Measurements from ENCODE around the gene ATP8B4. TPM values are rescaled to one million over a fixed set of nuclear protein-coding genes. Genes with fewer than 3 reads are reported as not detected.

The ATP8B4 gene
- total RNA-seq, 6 experiments from 2014 or later = 4.5 to 10.1 (median 6.7) TPM

DNA sequence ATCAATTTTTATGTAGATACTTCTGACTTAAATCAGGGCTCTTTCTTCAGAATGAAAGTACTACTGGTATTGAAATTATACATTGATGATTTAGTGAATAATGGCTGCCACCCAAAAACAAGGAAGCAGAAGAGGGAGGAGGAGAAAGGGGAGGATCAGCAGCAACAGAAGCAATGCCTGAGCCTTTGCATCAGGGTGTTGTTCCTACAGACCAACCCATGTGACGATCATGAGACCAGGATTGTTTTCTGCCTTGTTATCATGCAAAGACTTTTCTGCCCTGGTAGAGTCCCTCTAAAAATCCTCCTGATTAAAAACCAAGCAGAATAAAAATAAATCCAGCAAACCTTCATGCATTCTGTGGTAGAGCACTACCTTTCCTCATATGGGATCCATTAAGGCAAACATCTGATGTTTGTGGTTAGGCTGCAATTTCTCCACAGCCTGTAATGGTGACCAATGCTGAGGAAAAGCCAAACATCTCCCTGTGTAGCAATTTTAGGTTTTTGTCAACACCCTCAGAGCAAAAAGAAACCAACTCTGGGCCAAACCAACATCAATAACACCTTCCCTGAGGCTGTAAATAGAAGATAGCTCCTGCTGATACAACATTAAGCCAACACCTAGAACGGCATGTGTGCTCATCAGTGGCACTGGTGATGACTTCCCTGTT, 191.7 kb downstream of the ATP8B4 start:
- no peak for ATAC-seq
- Histone ChIP-seq H3K27me3 (no peaks in the 10 kb centered on the region), H3K27ac (no peak overlapping the region), H3K4me3 (no peak overlapping the region), H3K36me3 (peaks cover 0 to 5% (median 0%) of the 10 kb centered on the region in 4 donors), H3K4me1 (no peaks in the 10 kb centered on the region), H3K9me3 (no peaks in the 10 kb centered on the region)
- 77% methylated on average over 2 of the region's 2 CpGs for WGBS (ENCODE audit: insufficient coverage, low coverage, low lambda C conversion rate, missing lambda C conversion rate)
- intact Hi-C loops (cut with DNase I) = no loop called here
- DNase-seq = no peak
- no peak for TF ChIP-seq POLR2A (IDR thresholded peaks at IDR 0.05)
- TF ChIP-seq, protein P1, sequence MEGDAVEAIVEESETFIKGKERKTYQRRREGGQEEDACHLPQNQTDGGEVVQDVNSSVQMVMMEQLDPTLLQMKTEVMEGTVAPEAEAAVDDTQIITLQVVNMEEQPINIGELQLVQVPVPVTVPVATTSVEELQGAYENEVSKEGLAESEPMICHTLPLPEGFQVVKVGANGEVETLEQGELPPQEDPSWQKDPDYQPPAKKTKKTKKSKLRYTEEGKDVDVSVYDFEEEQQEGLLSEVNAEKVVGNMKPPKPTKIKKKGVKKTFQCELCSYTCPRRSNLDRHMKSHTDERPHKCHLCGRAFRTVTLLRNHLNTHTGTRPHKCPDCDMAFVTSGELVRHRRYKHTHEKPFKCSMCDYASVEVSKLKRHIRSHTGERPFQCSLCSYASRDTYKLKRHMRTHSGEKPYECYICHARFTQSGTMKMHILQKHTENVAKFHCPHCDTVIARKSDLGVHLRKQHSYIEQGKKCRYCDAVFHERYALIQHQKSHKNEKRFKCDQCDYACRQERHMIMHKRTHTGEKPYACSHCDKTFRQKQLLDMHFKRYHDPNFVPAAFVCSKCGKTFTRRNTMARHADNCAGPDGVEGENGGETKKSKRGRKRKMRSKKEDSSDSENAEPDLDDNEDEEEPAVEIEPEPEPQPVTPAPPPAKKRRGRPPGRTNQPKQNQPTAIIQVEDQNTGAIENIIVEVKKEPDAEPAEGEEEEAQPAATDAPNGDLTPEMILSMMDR (IDR thresholded peaks at IDR 0.05) = no peak

- Histone ChIP-seq H3K9me3 (no peaks in the 10 kb centered on the region), H3K27ac (no peak overlapping the region), H3K4me1 (no peaks in the 10 kb centered on the region), H3K4me3 (no peak overlapping the region), H3K27me3 (no peaks in the 10 kb centered on the region), H3K36me3 (peaks cover 0 to 5% (median 0%) of the 10 kb centered on the region in 4 donors)
- intact Hi-C loops (cut with DNase I) = no loop called here
- ATAC-seq (no peak), DNase-seq (no peak)
- TF ChIP-seq, protein P1 (IDR thresholded peaks at IDR 0.05) = no peak
- no peak for TF ChIP-seq POLR2A (IDR thresholded peaks at IDR 0.05)
- 78% methylated on average over 3 of the region's 3 CpGs for WGBS (ENCODE audit: insufficient coverage, low coverage, low lambda C conversion rate, missing lambda C conversion rate)
These were observed 192.3 kb downstream of the ATP8B4 start for GRCh38 chr15:49926740-49927139.

DNA sequence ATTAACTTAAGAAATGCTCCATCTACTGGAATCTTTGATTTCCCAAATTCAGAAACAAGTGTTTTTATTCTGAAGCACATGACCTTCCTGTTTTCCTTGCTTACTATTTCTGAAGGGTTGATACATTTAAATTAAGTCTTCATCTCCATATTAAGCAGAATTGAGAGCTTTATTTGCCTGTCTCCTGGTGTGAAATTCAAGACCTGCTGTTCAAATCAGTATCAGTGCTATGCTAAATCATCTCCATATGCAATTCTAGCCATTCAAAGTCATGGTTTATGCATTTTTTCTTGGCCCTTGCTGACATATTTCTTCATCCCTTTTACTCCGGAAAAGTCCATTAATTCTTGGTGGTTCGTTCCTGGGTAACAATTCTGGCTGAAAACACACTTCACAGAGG, 195.4 kb downstream of the ATP8B4 start:
- H3K9me3 ChIP-seq = no peaks in the 10 kb centered on the region
- H3K27me3 ChIP-seq = no peaks in the 10 kb centered on the region
- DNase-seq = no peak
- no peak overlapping the region for H3K27ac ChIP-seq
- H3K4me3 ChIP-seq = no peak overlapping the region
- TF ChIP-seq POLR2A (IDR thresholded peaks at IDR 0.05) = no peak
- TF ChIP-seq, protein P1 (IDR thresholded peaks at IDR 0.05) = no peak
- WGBS (ENCODE audit: insufficient coverage, low coverage, low lambda C conversion rate, missing lambda C conversion rate) = 89% methylated on average over 2 of the region's 2 CpGs
- peaks cover 0 to 5% (median 0%) of the 10 kb centered on the region in 4 donors for H3K36me3 ChIP-seq
- no peaks in the 10 kb centered on the region for H3K4me1 ChIP-seq
- intact Hi-C loops (cut with DNase I) = no loop called here
- ATAC-seq = no peak

DNA sequence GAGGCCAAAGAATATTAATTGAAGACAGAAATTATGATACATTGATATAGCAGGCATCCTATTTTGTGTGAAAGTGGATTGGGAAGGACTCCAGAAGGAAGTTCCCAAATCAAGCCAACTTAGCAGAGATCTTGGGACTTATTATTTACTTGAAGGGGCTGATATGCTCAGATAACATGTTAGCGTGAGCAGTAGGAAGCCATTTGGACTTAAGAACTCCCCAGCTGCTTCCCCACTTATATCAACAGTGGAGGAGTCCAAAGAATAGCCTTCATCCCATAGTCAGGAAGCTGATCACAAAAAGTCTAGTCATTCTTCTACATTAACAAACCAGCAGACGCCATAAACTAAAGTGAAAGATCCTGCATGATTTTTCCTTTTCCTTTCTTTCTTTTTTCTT, 200.0 kb downstream of the ATP8B4 start:
- no peak for TF ChIP-seq POLR2A (IDR thresholded peaks at IDR 0.05)
- TF ChIP-seq, protein P1 (IDR thresholded peaks at IDR 0.05) = no peak
- H3K36me3 ChIP-seq = no peaks in the 10 kb centered on the region
- H3K27ac ChIP-seq = no peak overlapping the region
- no peak for DNase-seq
- H3K4me1 ChIP-seq = no peaks in the 10 kb centered on the region
- intact Hi-C loops (cut with DNase I) = no loop called here
- 81% methylated on average over 2 of the region's 2 CpGs for WGBS (ENCODE audit: insufficient coverage, low coverage, low lambda C conversion rate, missing lambda C conversion rate)
- H3K9me3 ChIP-seq = no peaks in the 10 kb centered on the region
- H3K27me3 ChIP-seq = no peaks in the 10 kb centered on the region
- ATAC-seq = no peak
- no peak overlapping the region for H3K4me3 ChIP-seq

Measured in right lobe of liver (tissue), 6 donors.